ENCODE data around the gene HECW1.

Gene HECW1

DNA sequence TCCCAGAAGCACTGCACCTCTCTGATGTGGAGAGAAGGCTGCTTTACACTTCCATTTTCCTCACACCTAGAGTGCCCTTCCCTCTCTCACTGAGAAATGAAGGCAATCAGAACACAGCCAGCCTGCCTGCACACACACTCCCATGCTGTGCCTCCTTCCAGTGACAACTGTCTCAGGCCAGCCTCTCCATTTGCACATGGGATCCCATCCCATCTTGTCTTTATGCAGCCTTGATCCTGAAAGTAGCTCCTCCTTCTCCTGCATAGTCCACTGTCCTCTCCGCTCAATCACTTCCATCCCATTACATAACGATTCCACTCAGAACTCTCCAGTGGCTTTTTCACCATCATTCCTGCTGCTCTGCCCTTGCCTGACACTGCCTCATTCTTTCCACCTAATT is 266.8 kb downstream of the HECW1 start:
- DNase-seq, result no peak

GRCh38 chr7:43384616-43385308 is 272.3 kb downstream of the HECW1 start:
- DNase-seq, result no peak

- no peak for DNase-seq
Observed at GRCh38 chr7:43385309-43385680, 272.8 kb downstream of the HECW1 start.

DNA sequence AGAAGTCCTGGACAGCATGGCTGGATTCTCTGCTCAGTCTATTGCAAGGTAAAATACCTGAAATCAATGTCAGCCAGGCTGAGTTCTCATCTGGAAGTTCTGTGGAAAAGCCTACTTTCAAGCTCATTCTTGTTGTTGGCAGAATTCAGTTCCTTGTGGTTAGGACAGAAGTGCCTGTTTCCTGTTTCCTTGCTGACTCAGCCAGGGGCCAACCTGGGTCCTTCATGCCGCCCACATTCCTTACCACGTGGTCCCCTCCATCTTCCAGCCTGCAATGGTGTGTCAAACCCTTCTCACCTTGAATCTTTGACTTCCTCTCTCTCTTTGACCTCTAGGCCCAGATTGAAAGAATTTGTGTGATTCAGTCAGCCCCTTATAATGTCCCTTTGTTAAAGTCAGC is 273.4 kb downstream of the HECW1 start:
- peak; percentile 15 for DNase-seq

DNA sequence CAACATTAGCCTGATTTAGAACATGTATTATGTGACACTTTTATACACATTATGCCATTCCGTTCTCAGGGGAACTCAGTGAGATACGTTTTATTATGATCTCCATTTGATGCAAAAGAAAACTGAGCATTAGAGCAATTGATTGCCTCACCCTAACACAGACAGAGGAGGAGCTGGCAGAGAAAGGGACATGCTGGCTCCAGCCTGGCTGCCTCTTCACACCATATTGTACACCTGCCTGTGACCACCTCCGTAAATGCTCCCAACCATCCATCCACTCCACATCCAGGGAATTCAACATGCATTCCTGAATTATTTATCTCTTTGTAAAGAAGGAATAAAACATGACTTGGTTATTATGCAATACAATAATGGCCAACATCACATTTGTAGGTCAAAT is 275.5 kb downstream of the HECW1 start:
- DNase-seq, result no peak

- no peak for DNase-seq
Observed at GRCh38 chr7:43390576-43390975, 278.1 kb downstream of the HECW1 start.

- no peak for DNase-seq
Observed at GRCh38 chr7:43391518-43391917, 279.1 kb downstream of the HECW1 start.

- no peak for DNase-seq
Observed at GRCh38 chr7:43392638-43393330, 280.3 kb downstream of the HECW1 start.

GRCh38 chr7:43394441-43395130 is 282.1 kb downstream of the HECW1 start:
- DNase-seq, result no peak

- DNase-seq, result no peak
Observed at GRCh38 chr7:43395351-43395750, 282.9 kb downstream of the HECW1 start.

GRCh38 chr7:43396187-43396740 is 283.8 kb downstream of the HECW1 start:
- no peak for DNase-seq

DNA sequence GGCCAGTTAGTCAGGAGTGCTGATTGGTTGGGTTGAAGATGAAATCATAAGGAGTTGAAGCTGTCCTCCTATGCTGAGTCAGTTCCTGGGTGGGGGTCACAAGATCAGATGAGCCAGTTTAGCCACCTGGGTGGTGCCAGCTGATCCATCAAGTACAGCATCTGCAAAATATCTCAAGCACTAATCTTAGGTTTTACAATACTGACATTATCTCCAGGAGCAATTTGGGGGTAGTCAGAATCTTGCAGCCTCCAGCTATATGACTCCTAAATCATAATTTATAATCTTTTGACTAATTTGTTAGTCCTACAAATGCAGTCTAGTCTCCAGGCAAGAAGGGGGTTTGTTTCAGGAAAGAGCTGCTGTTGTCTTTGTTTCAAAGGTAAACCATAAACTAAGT is 286.4 kb downstream of the HECW1 start:
- no peak for DNase-seq

DNA sequence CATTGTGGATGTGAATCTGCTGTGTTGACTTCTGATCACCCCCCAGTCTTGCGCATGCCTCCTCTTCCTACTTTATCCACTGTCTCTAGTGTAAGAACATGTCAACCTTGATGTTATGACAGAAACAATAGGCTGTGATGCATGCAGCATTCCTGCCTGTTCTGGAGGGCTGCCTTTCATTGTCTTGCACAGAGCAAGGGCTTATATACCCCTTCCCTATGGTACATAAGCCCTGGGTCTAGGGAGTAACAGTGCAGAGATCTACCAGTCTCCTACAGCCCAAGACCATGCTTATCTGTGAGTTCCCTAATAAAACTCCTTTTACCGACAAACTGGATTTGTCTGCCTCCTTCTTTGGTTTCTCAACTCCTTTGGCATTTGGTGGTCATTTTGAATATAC is 293.5 kb downstream of the HECW1 start:
- no peak for DNase-seq

DNA sequence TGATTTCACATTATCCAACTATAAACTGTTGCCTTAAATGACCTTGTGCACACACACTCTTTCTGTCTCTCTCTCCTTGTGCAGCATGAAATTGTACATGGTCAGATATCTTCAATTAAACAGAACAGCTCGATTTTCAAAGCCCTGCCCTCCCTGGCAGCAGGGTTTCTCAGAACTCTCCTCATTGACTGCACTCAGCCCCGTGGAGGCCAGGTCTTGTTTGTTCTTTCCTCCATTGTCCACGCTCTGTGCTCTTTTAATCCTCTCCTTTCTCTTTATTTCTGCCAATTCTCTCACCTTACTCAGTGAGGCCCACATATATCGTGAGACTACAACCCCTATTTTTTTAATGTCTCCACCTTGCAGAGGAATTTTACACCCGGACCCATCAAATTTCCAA is 294.5 kb downstream of the HECW1 start:
- no peak for DNase-seq

GRCh38 chr7:43408981-43409380 is 296.5 kb downstream of the HECW1 start:
- no peak for DNase-seq

DNA sequence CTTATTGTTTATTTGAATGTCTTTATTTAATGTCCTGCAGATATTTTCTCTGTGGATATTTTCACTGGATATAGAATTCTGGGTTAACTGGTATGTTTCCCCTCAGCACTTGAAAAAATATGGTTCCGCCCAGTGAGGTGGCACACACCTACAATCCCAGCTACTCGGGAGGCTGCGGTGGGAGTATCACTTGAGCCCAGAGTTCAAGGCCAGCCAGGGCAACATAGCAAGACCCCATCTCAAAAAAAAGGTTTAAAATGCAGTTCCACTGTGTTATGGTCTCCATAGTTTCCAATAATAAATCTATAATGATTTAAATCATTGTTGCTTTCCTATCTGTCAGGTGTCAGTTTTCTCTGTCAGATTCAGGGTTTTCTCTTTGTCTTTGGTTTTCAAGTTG is 305.0 kb downstream of the HECW1 start:
- no peak for DNase-seq

DNA sequence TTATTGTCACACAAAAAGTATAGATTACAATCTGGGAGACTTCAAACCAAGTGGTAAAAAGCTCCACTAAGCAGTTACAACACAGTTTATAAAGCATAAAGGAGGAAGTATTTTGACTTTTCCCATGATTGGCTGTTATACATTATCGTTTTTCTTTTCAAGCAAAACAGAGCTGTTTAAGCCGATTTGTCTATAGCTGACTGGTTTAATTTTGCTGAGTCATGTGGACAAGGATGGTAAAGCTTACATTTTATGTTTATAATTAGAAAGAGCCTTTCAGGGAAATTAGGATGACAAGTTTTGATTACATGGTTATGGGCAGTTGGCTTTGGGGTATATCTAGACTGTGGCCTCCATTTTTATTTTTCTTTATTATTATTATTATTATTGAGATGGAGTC is 318.0 kb downstream of the HECW1 start:
- DNase-seq, result no peak

DNA sequence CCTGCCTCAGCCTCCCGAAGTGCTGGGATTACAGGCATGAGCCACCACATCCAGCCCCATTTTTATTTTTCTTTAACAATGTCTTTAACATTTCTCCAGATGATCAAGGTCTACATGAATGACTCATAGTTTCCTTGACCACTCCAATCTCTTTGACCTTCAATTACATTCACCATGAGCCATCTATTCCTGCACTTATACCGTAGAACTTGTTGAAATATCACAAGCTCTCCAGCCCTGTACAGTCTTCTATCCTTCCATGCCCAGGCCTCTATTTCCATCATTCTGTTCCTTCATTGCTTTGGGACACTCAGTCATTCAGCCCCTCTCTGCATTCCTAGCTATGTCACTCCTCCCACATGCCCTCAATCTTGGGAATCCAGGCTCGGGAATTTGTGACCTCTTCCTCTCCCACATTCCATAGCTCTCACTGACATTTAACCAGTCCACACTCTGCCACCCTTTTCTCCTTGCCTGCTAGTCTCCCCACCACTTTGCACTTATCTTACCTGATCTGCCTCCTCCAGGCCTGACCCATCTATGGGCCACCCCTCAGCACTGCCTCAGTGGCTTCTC is 318.7 kb downstream of the HECW1 start:
- DNase-seq, result no peak

DNA sequence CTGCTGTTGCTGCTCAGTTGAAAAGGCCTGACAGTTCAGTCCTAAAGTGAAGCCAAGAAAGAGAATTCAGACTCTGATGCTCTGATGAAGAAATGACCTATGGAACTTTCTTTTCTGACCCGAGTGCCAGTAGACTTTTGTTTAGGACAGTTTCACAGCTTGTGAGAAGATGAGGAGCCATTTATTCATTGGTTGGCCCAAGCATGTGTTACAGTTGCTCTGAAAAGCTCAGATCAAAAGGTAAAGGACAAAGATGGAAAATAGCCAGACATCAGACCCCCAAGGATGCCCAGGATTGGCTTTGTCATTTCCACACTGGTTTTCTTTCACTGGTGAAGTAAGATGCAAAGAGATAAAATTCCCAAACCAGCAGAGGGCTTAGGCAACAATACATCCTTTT is 321.2 kb downstream of the HECW1 start:
- no peak for DNase-seq

DNA sequence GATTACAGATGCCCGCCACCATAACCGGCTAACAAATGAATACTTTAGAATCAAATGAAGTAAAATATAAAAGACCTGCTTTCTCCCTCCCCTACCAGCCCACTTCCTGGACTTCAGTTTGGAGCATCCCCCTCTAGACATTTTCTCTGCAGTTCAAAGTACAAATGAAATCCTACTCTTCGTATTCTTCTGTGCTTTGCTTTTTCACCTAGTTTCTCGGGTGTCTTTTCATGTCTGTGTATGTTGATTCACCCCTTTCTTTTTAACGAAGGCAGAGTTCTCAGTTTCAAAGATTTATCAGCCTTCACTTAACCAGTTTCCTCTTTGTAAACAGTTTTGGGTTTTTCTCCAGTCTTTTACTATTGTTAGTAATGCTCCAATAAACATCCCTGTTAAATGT is 324.6 kb downstream of the HECW1 start:
- DNase-seq, result no peak

GRCh38 chr7:43438897-43439479 is 326.5 kb downstream of the HECW1 start:
- no peak for DNase-seq

- DNase-seq, result peak; percentile 59
Observed at GRCh38 chr7:43439631-43440401, 327.4 kb downstream of the HECW1 start.
